Heart left ventricle (tissue), 16 donors: ENCODE data around the gene MED12L. TPM values are rescaled to one million over a fixed set of nuclear protein-coding genes. Genes with fewer than 3 reads are reported as not detected.
A peak's percentile ranks its signal among the peaks of the same experiment; 100 is the strongest.

Source experiments
- ATAC-seq, 4 donors: fragments of 200-7000 bp; cut with Tn5 transposase; one replicate each; pipeline ENCODE4 v1.9.1; 2020 to 2022; ENCODE audit warnings: moderate library complexity in 4 of 4, mild to moderate bottlenecking in 3 of 4, moderate number of reproducible peaks in 1 of 4
- DNase-seq, 5 donors: peaks; one replicate each; pipeline ENCODE4 v3.0.0-alpha.2; 2020
- H3K27ac ChIP-seq, 12 donors: fragments of 200-600 bp; sonication (generic) in 4 of 12; one replicate each; pipeline versions ENCODE4 v1.5.0 to v1.8.0; 2016 to 2022; ENCODE audit warnings: mild to moderate bottlenecking in 2 of 12
- H3K27me3 ChIP-seq, 9 donors: fragments of 200-600 bp; sonication (generic) in 2 of 9; one replicate each; pipeline versions ENCODE4 v1.5.1 to v1.8.0; 2016 to 2022; ENCODE audit warnings: mild to moderate bottlenecking in 3 of 9
- H3K36me3 ChIP-seq, 9 donors: fragments of 200-600 bp; sonication (generic) in 2 of 9; one replicate each; pipeline versions ENCODE4 v1.5.0 to v1.8.0; 2018 to 2022; ENCODE audit warnings: mild to moderate bottlenecking in 2 of 9
- H3K4me1 ChIP-seq, 12 donors: fragments of 200-600 bp; sonication (generic) in 4 of 12; one replicate each; pipeline versions ENCODE4 v1.5.0 to v1.8.0; 2016 to 2022; ENCODE audit warnings: mild to moderate bottlenecking in 3 of 12
- H3K4me3 ChIP-seq, 12 donors: fragments of 200-600 bp; sonication (generic) in 4 of 12; one replicate each; pipeline versions ENCODE4 v1.5.0 to v1.8.0; 2017 to 2022; ENCODE audit warnings: mild to moderate bottlenecking in 9 of 12, moderate library complexity in 4 of 12
- H3K9me3 ChIP-seq, 12 donors: fragments of 200-600 bp; sonication (generic) in 4 of 12; one replicate each; pipeline versions ENCODE4 v1.5.0 to v1.8.0; 2016 to 2022; ENCODE audit warnings: mild to moderate bottlenecking in 1 of 12
- CTCF ChIP-seq, 12 donors: fragments of 200-600 bp; sonication (generic) in 4 of 12; IDR thresholded peaks; one replicate each; pipeline versions ENCODE4 v1.5.0 to v1.8.0; 2018 to 2022; ENCODE audit warnings: antibody characterized with exemption in 12 of 12, mild to moderate bottlenecking in 5 of 12
- POLR2A ChIP-seq, 2 donors: fragments of 450-650 bp; IDR thresholded peaks; one replicate each; pipeline ENCODE4 v1.6.1; 2017; ENCODE audit warnings: antibody characterized with exemption in 2 of 2, mild to moderate bottlenecking in 2 of 2, moderate library complexity in 2 of 2
- WGBS, 4 donors: extraction: QIAGEN DNeasy Blood & Tissue Kit in 2 of 4; methylation state at CpG; one replicate each; pipeline versions ENCODE4 v1.1.5 to v1.1.7; 2013 to 2018; 5-methylcytosine and 5-hydroxymethylcytosine counted together
- intact Hi-C, 10 donors: fragments of 100-400 bp; cut with DNase I; formaldehyde crosslinking; loops; one replicate each; pipeline versions ENCODE4 v1.11.1 to v1.14.2; 2022
- polyA plus RNA-seq, 2 donors: library from polyadenylated mRNA; stranded (reverse); fragments of 200-250 nt; gene quantifications; one replicate each; pipeline ENCODE4 v1.2.3, GENCODE V29; 2013
- total RNA-seq, 9 donors: library from RNA; depleted of rRNA in 2 of 9; stranded (reverse); fragments of >200 nt in 2 of 9; fragmentation: NEBNext Ultra II Directional in 3 of 9; extraction: Animal tissue kit (Norgen Biotek cat#: 25700) in 3 of 9; gene quantifications; one replicate each; pipeline versions ENCODE4 v1.1.0 to v1.2.4, GENCODE V29; 2016 to 2023
- donor health status: ischemic (EF 13 %, LVEDD 7.1; RV severe dilation, severe dysfunction).
- donor health status: healthy with polysubstance abuse.
- donor health status: DM: no; HTN: yes; CAD: no.
- donor health status: DM: no; HTN: no; CAD: no.
- donor health status: ischemic (EF 25% LVEDD 6.9; RV normal size, moderate dysfunction).
- donor health status: ischemic (EF 25% LVEDD 5.7; RV mildly dilated, moderate dysfunction).
- donor health status: healthy.
- donor health status: DM: yes; HTN: yes; CAD: no.
- donor health status: ischemic (EF 35%, LVEDD 5.7; RV mildly dilated, moderate dysfunction).
- donor health status: nonischemic (EF 11% LVEDD 7.7; RV severe dilation, severe dysfunction).
- donor health status: DM: yes; HTN: yes; CAD: no.
- donor health status: PGD.
- donor health status: ischemic (EF 29% LVEDD 5.4; RV normal size, mild dysfunction).
- donor health status: nonischemic (EF 23%, LVEDD 6.1; RV moderate dilation, normal function).

MED12L gene
- total and polyA plus RNA-seq, 11 donors: 0.06 to 2.1 (median 0.39) TPM

DNA sequence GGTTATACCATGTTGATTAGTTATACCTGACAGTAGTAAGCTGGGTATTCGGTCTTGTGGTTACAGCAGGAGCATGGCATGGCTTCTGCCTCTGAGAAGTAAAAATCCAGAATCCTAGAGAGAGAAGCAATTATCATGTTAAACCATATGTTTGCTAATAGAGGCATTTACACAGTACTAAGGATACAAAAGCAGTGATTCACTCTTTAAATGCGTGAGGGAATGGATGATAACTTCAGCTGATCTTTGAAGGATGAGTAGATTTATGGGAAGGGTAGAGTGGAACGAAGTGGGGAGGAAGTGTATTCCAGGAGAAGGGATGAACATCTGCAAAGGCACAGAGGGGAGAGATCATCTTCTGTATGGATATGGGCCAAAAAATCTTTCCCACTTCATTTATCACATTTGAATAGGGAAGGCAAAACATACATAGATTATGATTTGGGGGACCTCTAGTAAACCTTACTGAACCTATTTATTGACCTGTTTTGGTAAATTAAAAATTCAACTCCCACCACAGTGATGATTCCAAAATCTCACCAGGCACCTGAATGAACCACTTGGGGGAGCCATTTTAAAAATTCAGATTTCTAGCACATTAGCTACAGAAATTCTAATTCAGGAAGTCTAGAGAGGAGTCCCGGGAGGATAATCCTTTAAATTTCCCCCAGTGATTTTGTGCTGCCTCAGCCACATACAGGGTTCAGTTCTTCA is 340.3 kb downstream of the MED12L start:
- Histone ChIP-seq H3K27ac (no peak overlapping the region), H3K36me3 (no peaks in the 10 kb centered on the region), H3K4me1 (peaks cover 0 to 3% (median 0%) of the 10 kb centered on the region in 12 donors), H3K27me3 (no peaks in the 10 kb centered on the region), H3K4me3 (no peak overlapping the region), H3K9me3 (no peaks in the 10 kb centered on the region)
- DNase-seq: no peak
- intact Hi-C loops: no loop called here
- ATAC-seq: no peak
- TF ChIP-seq POLR2A (IDR thresholded peaks at IDR 0.05) (no peak), CTCF (IDR thresholded peaks at IDR 0.05) (peak in 5 of 12 donors; percentile 11 to 24 (median 17))
- 73 to 78% (median 76%) methylated on average over 4 of the region's 4 CpGs for WGBS, 4 donors

DNA sequence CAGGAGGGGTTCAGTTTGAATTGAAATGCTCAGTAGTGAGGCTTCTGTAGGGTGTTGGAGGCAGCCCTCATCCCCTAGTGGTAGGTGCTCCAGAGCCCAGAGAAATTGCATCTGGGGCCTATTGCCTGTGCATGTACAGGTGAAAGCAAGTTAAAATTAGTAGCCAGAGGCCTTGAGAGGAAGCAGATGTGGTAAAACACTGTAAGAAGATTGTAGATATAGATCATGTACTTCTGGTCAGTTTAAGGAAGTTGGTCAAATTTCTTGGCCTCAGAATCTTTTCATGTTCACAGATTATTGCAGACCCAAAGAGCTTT is 340.8 kb downstream of the MED12L start:
- DNase-seq: no peak
- intact Hi-C loops: no loop called here
- no peak for TF ChIP-seq POLR2A (IDR thresholded peaks at IDR 0.05)
- peak in 1 of 12 donors; percentile 6 for TF ChIP-seq CTCF (IDR thresholded peaks at IDR 0.05)
- H3K9me3 ChIP-seq: no peaks in the 10 kb centered on the region
- H3K36me3 ChIP-seq: no peaks in the 10 kb centered on the region
- H3K27ac ChIP-seq: no peak overlapping the region
- peaks cover 0 to 3% (median 0%) of the 10 kb centered on the region in 12 donors for H3K4me1 ChIP-seq
- H3K27me3 ChIP-seq: no peaks in the 10 kb centered on the region
- no peak overlapping the region for H3K4me3 ChIP-seq
- ATAC-seq: no peak

DNA sequence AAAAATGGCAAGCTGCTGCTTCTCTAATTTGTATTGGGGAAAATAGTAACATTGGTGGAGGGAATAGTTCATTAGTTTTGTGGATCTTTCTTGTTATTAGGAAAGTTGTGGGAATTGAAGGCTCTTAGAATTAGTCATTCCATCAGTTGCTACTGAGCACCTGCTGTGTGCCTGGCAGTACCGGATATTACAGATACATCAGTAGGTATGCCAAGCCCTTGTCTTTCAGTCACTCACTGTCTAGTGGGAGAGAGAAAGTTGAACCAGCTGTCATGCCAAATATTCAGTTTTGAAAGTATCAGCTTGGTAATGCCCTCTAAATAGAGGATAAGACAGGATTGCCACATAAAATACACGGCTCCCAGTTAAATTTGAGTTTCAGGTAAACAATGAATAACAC is 342.9 kb downstream of the MED12L start:
- DNase-seq (no peak), ATAC-seq (no peak)
- H3K4me1 ChIP-seq: peaks cover 0 to 3% (median 0%) of the 10 kb centered on the region in 12 donors
- no peaks in the 10 kb centered on the region for H3K36me3 ChIP-seq
- WGBS, 4 donors: 90 to 95% (median 94%) methylated on average over 2 of the region's 2 CpGs
- H3K27ac ChIP-seq: no peak overlapping the region
- TF ChIP-seq POLR2A (IDR thresholded peaks at IDR 0.05): no peak
- TF ChIP-seq CTCF (IDR thresholded peaks at IDR 0.05): no peak
- intact Hi-C loops: no loop called here
- H3K9me3 ChIP-seq: no peaks in the 10 kb centered on the region
- no peaks in the 10 kb centered on the region for H3K27me3 ChIP-seq
- no peak overlapping the region for H3K4me3 ChIP-seq

GRCh38 chr3:151430821-151431484 is 345.5 kb downstream of the MED12L start:
- Histone ChIP-seq H3K4me3 (no peak overlapping the region), H3K4me1 (peaks cover 0 to 3% (median 0%) of the 10 kb centered on the region in 12 donors), H3K27ac (no peak overlapping the region), H3K9me3 (no peaks in the 10 kb centered on the region), H3K36me3 (no peaks in the 10 kb centered on the region), H3K27me3 (no peaks in the 10 kb centered on the region)
- WGBS, 4 donors: 87 to 95% (median 89%) methylated on average over 5 of the region's 5 CpGs
- TF ChIP-seq POLR2A (IDR thresholded peaks at IDR 0.05) (no peak), CTCF (IDR thresholded peaks at IDR 0.05) (no peak)
- ATAC-seq (no peak), DNase-seq (no peak)
- intact Hi-C loops: loop anchor here in 2 of 10 donors (10.0 kb wide), 2 partner anchors 234 to 484 kb away; no protein-coding TSS in a partner anchor
